Ovary (tissue), 9 donors: ENCODE measurements around the gene NPAS2. TPM values are rescaled to one million over a fixed set of nuclear protein-coding genes. Genes with fewer than 3 reads are reported as not detected.
A peak's percentile ranks its signal among the peaks of the same experiment; 100 is the strongest.

Experiments used
- DNase-seq, 5 donors: peaks; one replicate each; pipeline ENCODE4 v3.0.0-alpha.2; 2019 to 2020
- H3K27ac ChIP-seq, 2 donors: fragments of 200-600 bp; one replicate each; pipeline versions ENCODE4 v1.5.1 to v1.8.0; 2019 to 2022
- H3K27me3 ChIP-seq: fragments of 200-600 bp; one replicate; pipeline ENCODE4 v1.8.0; 2022
- H3K36me3 ChIP-seq: fragments of 200-600 bp; sonication (generic); one replicate; pipeline ENCODE4 v1.5.1; 2019
- H3K4me1 ChIP-seq: one replicate; pipeline ENCODE4 v1.8.1; 2013; ENCODE audit warnings: mild to moderate bottlenecking, moderate library complexity; ENCODE audit not compliant: insufficient read depth
- H3K4me3 ChIP-seq: fragments of 200-600 bp; sonication (generic); one replicate; pipeline ENCODE4 v1.5.1; 2017
- H3K9me3 ChIP-seq, 2 donors: fragments of 200-600 bp in 1 of 2; sonication (generic) in 1 of 2; one replicate each; pipeline versions ENCODE4 v1.5.1 to v1.8.1; 2013 to 2019; ENCODE audit warnings: mild to moderate bottlenecking in 1 of 2, moderate library complexity in 1 of 2
- CTCF ChIP-seq, 3 donors: fragments of 450-650 bp in 2 of 3; fragments of 200-600 bp in 1 of 3; IDR thresholded peaks; one replicate each; pipeline versions ENCODE4 v1.5.1 to v1.8.0; 2016 to 2022; ENCODE audit warnings: antibody characterized with exemption in 3 of 3, mild to moderate bottlenecking in 1 of 3
- EP300 ChIP-seq: sonication (generic); formaldehyde crosslinking; IDR thresholded peaks from one replicate; pipeline ENCODE4 v1.6.1; 2017; ENCODE audit warnings: antibody characterized with exemption
- POLR2A ChIP-seq: fragments of 450-650 bp; IDR thresholded peaks from one replicate; pipeline ENCODE4 v1.6.1; 2017; ENCODE audit warnings: antibody characterized with exemption, mild to moderate bottlenecking, moderate library complexity
- WGBS, 3 donors: extraction: QIAGEN DNeasy Blood & Tissue Kit in 1 of 3; methylation state at CpG; one replicate each; pipeline versions ENCODE4 v1.1.5 to v1.1.7; 2013 to 2017; 5-methylcytosine and 5-hydroxymethylcytosine counted together
- intact Hi-C, 4 donors: fragments of 100-400 bp; cut with DNase I; formaldehyde crosslinking; loops; one replicate each; pipeline versions ENCODE4 v1.11.0 to v1.15.1; 2022 to 2023
- polyA plus RNA-seq, 2 donors: library from polyadenylated mRNA; stranded (reverse); fragments of 200-250 nt in 1 of 2; fragments of 350-450 nt in 1 of 2; fragmentation: Illumina TruSeq in 1 of 2; extraction: RNeasy Lipid Tissue Mini Kit (QIAGEN cat#74804) in 1 of 2; gene quantifications; one replicate each; pipeline ENCODE4 v1.2.3, GENCODE V29; 2013 to 2014
- total RNA-seq, 7 donors: library from RNA; depleted of rRNA in 2 of 7; stranded (reverse); fragments of >200 nt in 2 of 7; fragmentation: NEBNext Ultra II Directional in 3 of 7; extraction: Animal tissue kit (Norgen Biotek cat#: 25700) in 3 of 7; gene quantifications; one replicate each; pipeline versions ENCODE4 v1.1.0 to v1.2.4, GENCODE V29; 2016 to 2023
- donor health status: DM: no; HTN: no; CAD: no; lungs with moderate emphysema.
- donor health status: DM: no; HTN: no; CAD: no.
- donor health status: Bipolar disorder and iron deficiency.
- donor health status: DM: yes; HTN: yes; CAD: no.
- donor health status: DM: no; HTN: no; CAD: no.
- donor health status: DM: yes; HTN: yes; CAD: no.

The NPAS2 gene
- total and polyA plus RNA-seq, 9 donors, result 1.6 to 20.6 (median 7.3) TPM

- no peaks in the 10 kb centered on the region for H3K36me3 ChIP-seq
- no peak overlapping the region for H3K4me3 ChIP-seq
- WGBS, 3 donors, result 75 to 87% (median 84%) methylated on average over 6 of the region's 6 CpGs
- no peaks in the 10 kb centered on the region for H3K9me3 ChIP-seq
- H3K27me3 ChIP-seq, result no peaks in the 10 kb centered on the region
- no peak for TF ChIP-seq POLR2A
- TF ChIP-seq EP300, result no peak
- no peak for TF ChIP-seq CTCF (IDR thresholded peaks at IDR 0.05)
- intact Hi-C loops, result no loop called here
- DNase-seq, result no peak
- H3K27ac ChIP-seq, result no peak overlapping the region
- no peaks in the 10 kb centered on the region for H3K4me1 ChIP-seq
These were observed 101.8 kb downstream of the NPAS2 start for GRCh38 chr2:100921685-100922161.

- H3K27me3 ChIP-seq, result no peaks in the 10 kb centered on the region
- 81 to 86% (median 82%) methylated on average over 9 of the region's 9 CpGs for WGBS, 3 donors
- DNase-seq, result no peak
- TF ChIP-seq CTCF (IDR thresholded peaks at IDR 0.05) (no peak), EP300 (no peak), POLR2A (no peak)
- H3K27ac ChIP-seq, result no peak overlapping the region
- no peak overlapping the region for H3K4me3 ChIP-seq
- no peaks in the 10 kb centered on the region for H3K4me1 ChIP-seq
- no peaks in the 10 kb centered on the region for H3K9me3 ChIP-seq
- intact Hi-C loops, result no loop called here
- H3K36me3 ChIP-seq, result no peaks in the 10 kb centered on the region
These were observed 103.6 kb downstream of the NPAS2 start for GRCh38 chr2:100923461-100924060.

- no peaks in the 10 kb centered on the region for H3K4me1 ChIP-seq
- no peak overlapping the region for H3K27ac ChIP-seq
- H3K36me3 ChIP-seq, result no peaks in the 10 kb centered on the region
- DNase-seq, result no peak
- H3K9me3 ChIP-seq, result no peaks in the 10 kb centered on the region
- no peak for TF ChIP-seq POLR2A
- no peak for TF ChIP-seq CTCF (IDR thresholded peaks at IDR 0.05)
- TF ChIP-seq EP300, result no peak
- no peaks in the 10 kb centered on the region for H3K27me3 ChIP-seq
- intact Hi-C loops, result no loop called here
- no peak overlapping the region for H3K4me3 ChIP-seq
- 84 to 96% (median 89%) methylated on average over 1 of the region's 1 CpG for WGBS, 3 donors
These were observed 104.2 kb downstream of the NPAS2 start for GRCh38 chr2:100924122-100924519.

GRCh38 chr2:100924520-100925451 is 104.8 kb downstream of the NPAS2 start:
- 56 to 65% (median 56%) methylated on average over 21 of the region's 21 CpGs for WGBS, 3 donors
- Histone ChIP-seq H3K9me3 (no peaks in the 10 kb centered on the region), H3K4me3 (peak overlapping the region; percentile 6), H3K27ac (no peak overlapping the region), H3K27me3 (no peaks in the 10 kb centered on the region), H3K36me3 (no peaks in the 10 kb centered on the region), H3K4me1 (no peaks in the 10 kb centered on the region)
- intact Hi-C loops, result no loop called here
- DNase-seq, result no peak
- TF ChIP-seq EP300 (no peak), POLR2A (no peak), CTCF (IDR thresholded peaks at IDR 0.05) (no peak)
